ENCODE measurements around the gene SLC9C2. TPM values are rescaled to one million over a fixed set of nuclear protein-coding genes. Genes with fewer than 3 reads are reported as not detected.

SLC9C2 gene
- total RNA-seq, 1 experiment from 2014 or later = not detected

GRCh38 chr1:173474097-173474779 is 128.6 kb downstream of the SLC9C2 start:
- Histone ChIP-seq H3K27me3 (ENCODE audit: low read length) (no peaks in the 10 kb centered on the region), H3F3A (ENCODE audit: low read length, unreplicated experiment) (peaks cover 18% of the 10 kb centered on the region), H4K20me1 (ENCODE audit: low read length) (peaks cover 11% of the 10 kb centered on the region), H3K79me2 (ENCODE audit: low read length) (peaks cover 46% of the 10 kb centered on the region), H3K4me3 (ENCODE audit: low read length) (peak overlapping the region; percentile 73), H2AFZ (ENCODE audit: low read length) (peak overlapping the region; percentile 89), H3K4me1 (ENCODE audit: insufficient read depth, low read length) (peaks cover 46% of the 10 kb centered on the region), H3K36me3 (ENCODE audit: low read depth, low read length) (peaks cover 32% of the 10 kb centered on the region), H3K9me2 (replicated peaks; ENCODE audit: low read length) (no peaks in the 10 kb centered on the region), H3K9ac (ENCODE audit: low read length) (peak overlapping the region; percentile 3), H3K27ac (ENCODE audit: low read length) (peak overlapping the region; percentile 60), H3K9me3 (ENCODE audit: low read length) (peaks cover 16% of the 10 kb centered on the region), H3K4me2 (ENCODE audit: low read length) (peak overlapping the region; percentile 87)
- TF ChIP-seq EZH2 (IDR thresholded peaks at IDR 0.05; ENCODE audit: low read length, unreplicated experiment) (no peak), EZH2phosphoT487 (IDR thresholded peaks at IDR 0.05; ENCODE audit: borderline replicate concordance, low read length) (no peak)
- TF ChIP-seq, protein P1, sequence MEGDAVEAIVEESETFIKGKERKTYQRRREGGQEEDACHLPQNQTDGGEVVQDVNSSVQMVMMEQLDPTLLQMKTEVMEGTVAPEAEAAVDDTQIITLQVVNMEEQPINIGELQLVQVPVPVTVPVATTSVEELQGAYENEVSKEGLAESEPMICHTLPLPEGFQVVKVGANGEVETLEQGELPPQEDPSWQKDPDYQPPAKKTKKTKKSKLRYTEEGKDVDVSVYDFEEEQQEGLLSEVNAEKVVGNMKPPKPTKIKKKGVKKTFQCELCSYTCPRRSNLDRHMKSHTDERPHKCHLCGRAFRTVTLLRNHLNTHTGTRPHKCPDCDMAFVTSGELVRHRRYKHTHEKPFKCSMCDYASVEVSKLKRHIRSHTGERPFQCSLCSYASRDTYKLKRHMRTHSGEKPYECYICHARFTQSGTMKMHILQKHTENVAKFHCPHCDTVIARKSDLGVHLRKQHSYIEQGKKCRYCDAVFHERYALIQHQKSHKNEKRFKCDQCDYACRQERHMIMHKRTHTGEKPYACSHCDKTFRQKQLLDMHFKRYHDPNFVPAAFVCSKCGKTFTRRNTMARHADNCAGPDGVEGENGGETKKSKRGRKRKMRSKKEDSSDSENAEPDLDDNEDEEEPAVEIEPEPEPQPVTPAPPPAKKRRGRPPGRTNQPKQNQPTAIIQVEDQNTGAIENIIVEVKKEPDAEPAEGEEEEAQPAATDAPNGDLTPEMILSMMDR (conservative IDR thresholded peaks at IDR 0.05; ENCODE audit: low read depth, low read length) = no peak
- ATAC-seq = no peak
- no TSS peak for BruUV-seq (replicated peaks)
- CTCF ChIA-PET = interaction anchor here (0.9 kb wide), 2 partner anchors 34 to 43 kb away, joined by 3 to 4 read pairs; no protein-coding TSS in a partner anchor
- peak; percentile 55 for DNase-seq
- POLR2A ChIA-PET (ENCODE audit: unreplicated experiment) = interaction anchor here (0.5 to 1.1 kb wide), 4 partner anchors 44 to 310 kb away, joined by 3 to 9 read pairs (median 3); no protein-coding TSS in a partner anchor
- intact Hi-C loops (cut with micrococcal nuclease) = no loop called here

DNA sequence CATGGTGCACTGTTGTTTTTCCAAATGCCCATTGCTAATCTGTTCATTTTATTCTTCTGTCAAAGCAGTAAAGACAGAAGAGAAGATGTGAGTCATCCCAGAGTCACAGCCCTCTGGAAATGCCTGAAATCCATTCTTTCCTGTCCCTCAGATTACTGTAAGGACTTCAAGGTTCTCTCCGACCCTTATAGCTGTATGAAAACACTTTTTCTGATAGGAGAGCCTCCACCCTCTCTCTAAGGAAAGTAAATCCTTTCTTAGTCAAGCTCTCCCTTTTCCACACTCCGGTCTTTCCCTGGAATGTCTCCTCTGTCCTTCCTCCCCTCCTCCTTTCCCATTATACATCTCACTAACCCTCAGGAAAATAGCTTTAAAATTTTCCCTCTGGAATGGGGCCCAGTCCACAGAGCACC is 129.3 kb downstream of the SLC9C2 start:
- ChIA-PET POLR2A (ENCODE audit: unreplicated experiment) (interaction anchor here (0.5 to 1.1 kb wide), 4 partner anchors 44 to 310 kb away, joined by 3 to 9 read pairs (median 3); no protein-coding TSS in a partner anchor), CTCF (interaction anchor here (0.9 to 1.2 kb wide), 3 partner anchors 34 to 44 kb away, joined by 3 to 5 read pairs (median 4); no protein-coding TSS in a partner anchor)
- no peaks in the 10 kb centered on the region for H3K9me2 ChIP-seq (replicated peaks; ENCODE audit: low read length)
- peak overlapping the region; percentile 60 for H3K27ac ChIP-seq (ENCODE audit: low read length)
- no peaks in the 10 kb centered on the region for H3K27me3 ChIP-seq (ENCODE audit: low read length)
- peak overlapping the region; percentile 89 for H2AFZ ChIP-seq (ENCODE audit: low read length)
- peaks cover 36% of the 10 kb centered on the region for H3K36me3 ChIP-seq (ENCODE audit: low read depth, low read length)
- peaks cover 40% of the 10 kb centered on the region for H3K79me2 ChIP-seq (ENCODE audit: low read length)
- intact Hi-C loops (cut with micrococcal nuclease) = loop anchor here (1.0 kb wide), 2 partner anchors 42 to 218 kb away; no protein-coding TSS in a partner anchor
- peak overlapping the region; percentile 45 for H3K4me3 ChIP-seq (ENCODE audit: low read length)
- peaks cover 39% of the 10 kb centered on the region for H3K4me1 ChIP-seq (ENCODE audit: insufficient read depth, low read length)
- H3K4me2 ChIP-seq (ENCODE audit: low read length) = peak overlapping the region; percentile 87
- TF ChIP-seq, protein P1 (conservative IDR thresholded peaks at IDR 0.05; ENCODE audit: low read depth, low read length) = no peak
- TF ChIP-seq EZH2 (IDR thresholded peaks at IDR 0.05; ENCODE audit: low read length, unreplicated experiment) = no peak
- peaks cover 4% of the 10 kb centered on the region for H4K20me1 ChIP-seq (ENCODE audit: low read length)
- H3K9me3 ChIP-seq (ENCODE audit: low read length) = peaks cover 22% of the 10 kb centered on the region
- no TSS peak for BruUV-seq (replicated peaks)
- peak; percentile 33 for ATAC-seq
- DNase-seq = peak; percentile 99
- H3F3A ChIP-seq (ENCODE audit: low read length, unreplicated experiment) = peaks cover 18% of the 10 kb centered on the region
- H3K9ac ChIP-seq (ENCODE audit: low read length) = peak overlapping the region; percentile 3

DNA sequence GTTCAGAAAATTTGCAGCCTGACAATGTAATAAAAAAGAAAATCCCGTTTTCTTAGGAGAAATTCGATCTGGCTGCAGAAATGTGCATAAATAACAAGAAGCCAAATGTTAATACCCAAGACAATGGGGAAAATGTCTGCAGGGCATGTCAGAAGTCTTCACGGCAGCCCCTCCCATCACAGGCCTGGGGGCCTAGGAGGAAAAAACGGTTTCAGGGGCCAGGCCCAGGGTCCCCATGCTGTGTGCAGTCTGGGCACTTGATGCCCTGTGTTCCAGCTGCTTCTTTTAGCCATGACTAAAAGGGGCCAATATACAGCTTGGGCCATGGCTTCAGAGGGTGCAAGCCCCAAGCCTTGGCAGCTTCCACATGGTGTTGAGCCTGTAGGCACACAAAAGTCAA is 132.3 kb downstream of the SLC9C2 start:
- POLR2A ChIA-PET (ENCODE audit: unreplicated experiment) = no interaction called here
- CTCF ChIA-PET = no interaction called here

More for the DNA sequence above, 132.3 kb downstream of the SLC9C2 start:
- H3K36me3 ChIP-seq (ENCODE audit: low read depth, low read length) = peaks cover 49% of the 10 kb centered on the region
- peaks cover 26% of the 10 kb centered on the region for H3K4me1 ChIP-seq (ENCODE audit: insufficient read depth, low read length)
- peaks cover 27% of the 10 kb centered on the region for H3K9me3 ChIP-seq (ENCODE audit: low read length)
- no peak overlapping the region for H3K27ac ChIP-seq (ENCODE audit: low read length)
- no peak overlapping the region; the same call in 1 of the 2 replicates for H3K4me3 ChIP-seq (ENCODE audit: low read length)
- BruUV-seq (replicated peaks) = no TSS peak
- H3K27me3 ChIP-seq (ENCODE audit: low read length) = no peaks in the 10 kb centered on the region
- TF ChIP-seq, protein P1 (conservative IDR thresholded peaks at IDR 0.05; ENCODE audit: low read depth, low read length) = no peak
- TF ChIP-seq EZH2phosphoT487 (IDR thresholded peaks at IDR 0.05; ENCODE audit: borderline replicate concordance, low read length) = no peak
- TF ChIP-seq EZH2 (IDR thresholded peaks at IDR 0.05; ENCODE audit: low read length, unreplicated experiment) = no peak
- H3F3A ChIP-seq (ENCODE audit: low read length, unreplicated experiment) = peaks cover 11% of the 10 kb centered on the region
- H3K79me2 ChIP-seq (ENCODE audit: low read length) = peaks cover 15% of the 10 kb centered on the region
- intact Hi-C loops (cut with micrococcal nuclease) = no loop called here
- H3K9me2 ChIP-seq (replicated peaks; ENCODE audit: low read length) = no peaks in the 10 kb centered on the region
- ATAC-seq = no peak
- DNase-seq = no peak
- no peaks in the 10 kb centered on the region for H4K20me1 ChIP-seq (ENCODE audit: low read length)
- no peak overlapping the region for H2AFZ ChIP-seq (ENCODE audit: low read length)
- no peak overlapping the region for H3K4me2 ChIP-seq (ENCODE audit: low read length)
- H3K9ac ChIP-seq (ENCODE audit: low read length) = no peak overlapping the region
